ENCODE measurements around the gene SCYL3. TPM values are rescaled to one million over a fixed set of nuclear protein-coding genes. Genes with fewer than 3 reads are reported as not detected.
A peak's percentile ranks its signal among the peaks of the same experiment; 100 is the strongest.
"Not testable (repeated sequence)": the region's sequence is repeated elsewhere in the genome, so short reads cannot be mapped to it uniquely, and the experiment has no call there.

The SCYL3 gene
- total RNA-seq, 2 experiments from 2014 or later = 16.8 to 17.1 TPM

DNA sequence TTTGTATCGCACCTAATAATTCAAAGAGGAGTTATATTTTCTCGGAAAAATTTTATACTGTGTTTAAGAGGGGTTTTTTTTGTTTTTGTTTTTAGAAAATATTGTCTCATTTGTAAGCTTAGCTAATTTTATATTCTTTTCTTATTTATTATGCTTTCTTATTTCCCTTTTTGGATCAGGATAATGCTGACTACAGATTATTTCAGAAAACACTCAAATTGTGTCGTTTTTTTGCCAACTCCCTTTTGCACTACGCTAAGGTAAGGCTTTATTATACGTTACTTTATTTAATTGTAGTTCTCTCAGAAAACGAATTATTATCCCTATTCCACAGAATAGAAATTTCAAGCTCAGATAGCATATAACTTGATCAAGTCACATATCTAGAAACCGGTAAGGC lies 72.2 kb downstream of the SCYL3 start:
- no peak overlapping the region for H3K27ac Mint-ChIP-seq
- DNase-seq = no peak
- H3K36me3 Mint-ChIP-seq (ENCODE audit: low read depth) = peaks cover 36% of the 10 kb centered on the region
- H3K9me3 Mint-ChIP-seq = no peaks in the 10 kb centered on the region
- POLR2A ChIA-PET = no interaction called here
- no peaks in the 10 kb centered on the region for H3K27me3 Mint-ChIP-seq
- CTCF ChIA-PET = no interaction called here
- no peak overlapping the region for H3K4me3 Mint-ChIP-seq
- H3K4me1 Mint-ChIP-seq = peaks cover 5% of the 10 kb centered on the region

DNA sequence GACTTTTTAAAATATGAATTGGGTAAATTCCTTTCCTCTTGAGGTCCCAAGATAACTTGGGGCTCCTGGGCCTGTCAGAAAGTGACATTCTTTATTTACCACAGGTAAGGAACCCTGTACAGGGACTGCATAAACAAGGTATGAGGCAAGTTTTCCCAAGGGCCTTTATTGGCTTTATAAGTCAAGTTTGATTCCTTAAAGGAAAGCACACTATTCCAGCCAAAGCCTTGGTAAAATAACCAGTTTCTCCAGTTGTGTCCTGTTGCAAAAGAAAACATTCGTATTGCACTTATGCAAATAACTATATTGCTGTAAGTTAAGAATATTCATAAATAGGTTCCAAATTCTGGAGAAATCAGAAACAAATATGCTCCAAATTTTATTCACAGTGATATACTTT lies 77.1 kb downstream of the SCYL3 start:
- no peak for DNase-seq

DNA sequence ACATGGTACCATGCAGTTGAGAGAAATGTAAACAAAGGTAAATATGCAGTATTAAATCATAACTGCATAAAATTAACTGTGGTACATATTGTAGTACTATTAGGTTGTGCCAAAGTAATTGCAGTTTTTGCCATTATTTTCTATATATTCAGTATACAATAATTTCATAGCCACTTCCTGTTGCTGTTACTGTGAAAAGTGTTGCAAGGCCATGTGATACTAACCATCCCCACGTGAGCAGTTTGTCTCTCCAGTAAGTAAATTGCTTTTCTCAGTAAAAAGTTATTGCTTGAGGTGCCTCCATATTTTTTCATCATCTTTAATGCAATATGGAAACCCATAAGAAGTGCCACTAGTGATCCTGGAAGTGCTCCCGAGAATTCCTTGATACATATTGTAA lies 79.4 kb downstream of the SCYL3 start:
- POLR2A ChIA-PET = no interaction called here
- Mint-ChIP-seq H3K4me1 (peaks cover 6% of the 10 kb centered on the region), H3K27me3 (no peaks in the 10 kb centered on the region), H3K27ac (no peak overlapping the region), H3K36me3 (ENCODE audit: low read depth) (peaks cover 48% of the 10 kb centered on the region), H3K4me3 (no peak overlapping the region), H3K9me3 (peaks cover 3% of the 10 kb centered on the region)
- CTCF ChIA-PET = no interaction called here
- no peak for DNase-seq

More for the DNA sequence above, 77.1 kb downstream of the SCYL3 start:
- ChIA-PET POLR2A (no interaction called here), CTCF (no interaction called here)
- peaks cover 47% of the 10 kb centered on the region for H3K36me3 Mint-ChIP-seq (ENCODE audit: low read depth)
- peaks cover 7% of the 10 kb centered on the region for H3K4me1 Mint-ChIP-seq
- H3K27ac Mint-ChIP-seq = no peak overlapping the region
- no peaks in the 10 kb centered on the region for H3K27me3 Mint-ChIP-seq
- H3K9me3 Mint-ChIP-seq = peaks cover 3% of the 10 kb centered on the region
- no peak overlapping the region for H3K4me3 Mint-ChIP-seq

DNA sequence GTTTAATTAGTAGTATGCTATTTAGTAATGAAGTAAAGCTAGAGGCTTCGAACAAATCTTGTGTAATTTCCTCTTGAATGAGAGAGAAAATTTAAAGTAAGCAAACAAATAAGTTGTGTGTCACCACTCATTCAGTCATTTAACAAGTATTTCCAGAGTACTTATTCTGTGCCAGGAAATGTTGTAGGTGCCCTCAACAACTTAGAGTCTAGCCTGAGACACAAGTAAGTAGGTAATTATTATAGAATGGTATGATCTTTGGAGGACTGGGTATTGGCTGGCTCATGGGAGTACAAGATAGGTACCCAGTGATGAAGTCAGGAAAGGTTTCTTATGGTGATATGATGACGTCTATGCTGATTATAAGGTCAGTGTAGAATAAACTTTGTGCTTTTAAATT lies 81.6 kb downstream of the SCYL3 start:
- CTCF ChIA-PET = no interaction called here
- DNase-seq = no peak
- H3K4me1 Mint-ChIP-seq = peaks cover 6% of the 10 kb centered on the region
- no peak overlapping the region for H3K27ac Mint-ChIP-seq
- no peak overlapping the region for H3K4me3 Mint-ChIP-seq
- POLR2A ChIA-PET = no interaction called here
- peaks cover 3% of the 10 kb centered on the region for H3K9me3 Mint-ChIP-seq
- no peaks in the 10 kb centered on the region for H3K27me3 Mint-ChIP-seq
- peaks cover 46% of the 10 kb centered on the region for H3K36me3 Mint-ChIP-seq (ENCODE audit: low read depth)

DNA sequence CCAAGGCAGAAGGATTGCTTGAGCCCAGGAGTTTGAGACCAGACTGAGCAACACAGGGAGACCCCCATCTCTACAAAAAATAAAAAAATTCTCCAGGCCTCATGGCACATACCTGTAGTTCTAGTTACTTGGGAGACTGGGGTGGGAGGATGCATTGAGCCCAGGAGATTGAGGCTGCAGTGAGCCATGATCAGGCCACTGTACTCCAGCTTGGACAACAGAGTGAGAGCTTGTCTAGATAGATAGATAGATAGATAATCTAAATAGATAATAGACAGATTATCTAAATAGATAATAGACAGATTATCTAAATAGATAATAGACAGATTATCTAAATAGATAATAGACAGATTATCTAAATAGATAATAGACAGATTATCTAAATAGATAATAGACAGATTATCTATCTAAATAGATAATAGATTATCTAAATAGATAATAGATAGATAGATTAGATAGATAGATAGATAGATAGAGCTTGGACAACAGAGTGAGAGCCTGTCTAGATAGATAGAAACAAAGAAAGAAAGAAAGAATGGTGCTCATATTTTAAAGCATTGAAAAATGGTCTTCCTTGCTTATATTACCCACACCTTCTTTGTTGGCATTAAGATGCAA lies 82.2 kb downstream of the SCYL3 start:
- H3K4me3 Mint-ChIP-seq, H3K4me1 Mint-ChIP-seq, H3K27ac Mint-ChIP-seq, H3K9me3 Mint-ChIP-seq, POLR2A ChIA-PET, DNase-seq, H3K27me3 Mint-ChIP-seq, CTCF ChIA-PET: not testable (repeated sequence)
- H3K36me3 Mint-ChIP-seq (ENCODE audit: low read depth) = peaks cover 47% of the 10 kb centered on the region

DNA sequence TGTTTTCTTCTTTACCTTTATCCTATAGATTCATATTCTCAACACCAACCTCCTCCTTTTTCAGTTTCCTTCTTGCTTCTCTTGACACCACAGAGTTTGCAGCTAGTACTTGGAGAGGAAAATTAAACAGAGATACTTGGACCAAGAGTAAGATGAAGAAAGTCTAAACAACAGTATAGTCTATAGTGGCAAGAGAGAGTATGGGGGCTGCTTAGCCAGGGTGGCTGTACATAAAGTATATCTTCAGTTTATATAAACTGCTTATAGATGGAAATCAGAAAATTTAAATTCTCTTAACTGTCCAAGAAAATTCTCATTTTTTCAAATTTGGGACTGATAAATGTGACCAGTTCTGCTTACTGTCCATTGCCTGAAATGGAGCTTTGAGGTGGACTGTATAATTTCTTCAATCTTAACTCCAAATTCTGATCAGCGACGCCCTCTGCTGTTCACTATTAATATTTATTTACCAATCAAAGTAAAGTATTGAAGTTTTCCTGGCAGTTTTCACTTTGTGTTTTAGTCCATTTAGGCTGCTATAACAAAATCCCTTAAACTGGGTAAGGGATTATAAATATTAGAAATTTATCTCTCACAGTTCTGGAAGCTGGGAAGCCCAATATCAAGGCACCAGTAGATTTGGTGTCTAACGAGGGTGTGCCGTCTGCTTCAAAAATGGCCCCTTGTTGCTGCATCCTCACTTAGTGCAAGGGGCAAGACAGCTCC lies 84.2 kb downstream of the SCYL3 start:
- H3K36me3 Mint-ChIP-seq (ENCODE audit: low read depth) = peaks cover 36% of the 10 kb centered on the region
- H3K4me3 Mint-ChIP-seq = no peak overlapping the region
- ChIA-PET CTCF (interaction anchor here (1.0 to 1.5 kb wide), 3 partner anchors 10 to 27 kb away, joined by 3 to 5 read pairs (median 3); no protein-coding TSS in a partner anchor), POLR2A (no interaction called here)
- peaks cover 6% of the 10 kb centered on the region for H3K4me1 Mint-ChIP-seq
- DNase-seq = peak; percentile 39
- no peak overlapping the region for H3K27ac Mint-ChIP-seq
- H3K9me3 Mint-ChIP-seq = peaks cover 3% of the 10 kb centered on the region
- H3K27me3 Mint-ChIP-seq = no peaks in the 10 kb centered on the region

DNA sequence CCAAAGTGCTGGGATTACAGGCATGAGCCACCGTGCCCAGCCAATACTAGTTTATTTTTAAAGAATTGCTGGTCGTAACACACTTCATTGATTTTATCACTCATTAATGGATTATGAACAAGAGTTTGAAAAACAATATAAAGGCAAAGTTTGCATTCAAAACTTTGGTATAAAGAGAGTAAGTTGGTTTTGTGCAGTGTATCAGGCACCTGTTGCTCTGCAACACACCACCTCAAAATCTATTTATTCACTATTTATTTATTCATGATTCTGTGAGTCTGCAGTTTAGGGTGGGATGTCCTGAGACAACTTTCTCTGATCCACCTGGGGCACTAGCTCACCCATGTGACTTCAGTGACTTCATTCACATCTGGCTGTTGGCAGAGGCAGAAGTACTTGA lies 88.8 kb downstream of the SCYL3 start:
- ChIA-PET POLR2A (no interaction called here), CTCF (no interaction called here)
- H3K27me3 Mint-ChIP-seq = no peaks in the 10 kb centered on the region
- H3K4me3 Mint-ChIP-seq = no peak overlapping the region
- no peak for DNase-seq
- peaks cover 18% of the 10 kb centered on the region for H3K4me1 Mint-ChIP-seq
- H3K27ac Mint-ChIP-seq = no peak overlapping the region
- H3K36me3 Mint-ChIP-seq (ENCODE audit: low read depth) = peaks cover 42% of the 10 kb centered on the region
- H3K9me3 Mint-ChIP-seq = no peaks in the 10 kb centered on the region

DNA sequence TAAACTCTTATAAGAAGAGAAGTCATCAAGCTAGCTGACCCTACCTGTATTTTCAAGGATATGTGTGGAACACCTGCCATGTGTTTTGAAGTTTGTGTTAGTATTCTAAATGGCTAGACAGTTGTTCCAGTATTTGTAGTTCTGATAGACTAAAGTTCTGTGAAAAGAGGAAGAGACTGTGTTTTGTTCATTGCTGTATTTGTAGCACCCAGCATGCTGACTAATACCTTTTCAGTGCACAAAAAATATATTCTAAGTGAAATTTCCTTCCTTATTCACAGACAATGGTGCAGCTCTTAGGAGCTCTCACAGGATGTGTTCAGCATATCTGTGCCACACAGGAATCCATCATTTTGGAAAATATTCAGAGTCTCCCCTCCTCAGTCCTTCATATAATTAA lies 90.8 kb downstream of the SCYL3 start:
- Mint-ChIP-seq H3K36me3 (ENCODE audit: low read depth) (peaks cover 45% of the 10 kb centered on the region), H3K9me3 (no peaks in the 10 kb centered on the region), H3K4me1 (peaks cover 32% of the 10 kb centered on the region), H3K27me3 (no peaks in the 10 kb centered on the region), H3K27ac (no peak overlapping the region), H3K4me3 (no peak overlapping the region)
- CTCF ChIA-PET = no interaction called here
- POLR2A ChIA-PET = no interaction called here
- no peak for DNase-seq

Other genes starting within 250 kb of the SCYL3 start
- 100 to 1,000 TPM; 568 to 595 TPM for gene SELL, start 182.3 kb downstream of the SCYL3 start, total RNA-seq
- not detected for gene SELE, start 159.8 kb downstream of the SCYL3 start, total RNA-seq
- gene METTL18, start 99.0 kb downstream of the SCYL3 start, total RNA-seq = 10 to 100 TPM; 13.4 to 18.4 TPM
- gene KIFAP3, start 180.8 kb upstream of the SCYL3 start, total RNA-seq = 10 to 100 TPM; 21.6 to 24.1 TPM